ENCODE measurements around the gene INKA2.

- TF ChIP-seq RAD21 (IDR thresholded peaks at IDR 0.05; ENCODE audit: low read length) = no peak
- TF ChIP-seq POLR2AphosphoS5 (IDR thresholded peaks at IDR 0.05; ENCODE audit: low read depth, low read length) = no peak
- no peak for TF ChIP-seq GABPA (IDR thresholded peaks at IDR 0.05; ENCODE audit: low read depth)
Measured at GRCh38 chr1:111751906-111752575, 12.8 kb upstream of the INKA2 start.
